ENCODE results near the gene COL4A6.
A peak's percentile ranks its signal among the peaks of the same experiment; 100 is the strongest.
"Not testable (repeated sequence)": the region's sequence is repeated elsewhere in the genome, so short reads cannot be mapped to it uniquely, and the experiment has no call there.

The COL4A6 gene

GRCh38 chrX:108399418-108400165, 38.6 kb downstream of the COL4A6 start:
- DNase-seq (ENCODE audit: low spot score) = no peak

DNA sequence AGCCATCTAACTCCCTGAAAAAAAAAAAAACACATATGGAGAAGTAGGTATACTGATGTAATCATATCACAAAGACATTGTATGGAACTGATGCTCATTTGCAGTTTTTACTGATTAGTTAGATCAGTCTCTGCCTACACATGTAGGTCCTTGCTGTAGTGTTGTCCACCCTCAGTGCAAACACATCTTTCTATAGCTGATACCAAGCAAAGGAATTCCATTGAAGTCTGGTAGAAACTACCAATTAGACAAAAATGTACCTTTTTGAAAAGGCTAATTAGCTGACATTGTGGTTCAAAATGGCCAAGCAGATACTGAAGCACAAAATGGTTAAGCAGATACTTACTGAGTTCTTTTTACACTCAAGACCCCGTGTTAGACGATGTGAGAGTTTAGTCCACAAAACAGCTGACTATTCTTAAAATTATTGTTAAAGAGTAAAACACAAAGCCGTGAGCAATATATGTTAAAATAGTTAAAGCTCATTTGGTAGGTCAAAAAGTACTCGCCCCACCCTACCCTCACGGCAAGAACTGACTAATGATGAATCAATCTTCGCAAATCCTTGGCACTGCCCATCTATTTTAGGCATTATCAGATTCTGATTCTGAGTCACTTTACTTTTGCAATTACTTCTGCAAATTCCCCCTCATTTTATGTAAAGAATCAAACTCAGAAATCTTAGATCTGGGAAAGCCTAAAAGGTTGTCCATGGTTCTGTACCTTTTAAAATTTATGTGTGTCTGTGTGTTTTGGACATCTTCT, 40.4 kb downstream of the COL4A6 start:
- no peak for DNase-seq (ENCODE audit: low spot score)

DNA sequence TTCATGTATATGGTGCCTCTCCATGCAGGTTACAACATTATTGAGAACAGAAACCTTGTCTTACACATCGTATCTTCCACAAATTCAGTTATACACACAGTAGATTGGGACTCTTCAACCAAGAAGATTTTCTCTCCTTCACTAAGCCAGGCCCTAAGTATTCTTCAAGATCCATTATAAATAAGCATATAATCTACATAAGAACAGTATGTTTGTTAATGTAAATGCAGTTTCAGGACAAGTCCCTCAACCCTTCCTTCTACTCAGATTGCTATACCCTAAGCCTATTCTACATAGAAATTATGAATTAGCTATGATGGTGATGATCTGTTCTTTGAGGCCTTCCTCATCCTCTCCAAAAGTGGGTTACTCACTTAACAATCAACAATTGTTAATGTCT, 41.2 kb downstream of the COL4A6 start:
- no peak for DNase-seq (ENCODE audit: low spot score)

- DNase-seq (ENCODE audit: low spot score) = no peak
These were observed 41.9 kb downstream of the COL4A6 start for GRCh38 chrX:108396188-108396891.

- not testable (repeated sequence) for DNase-seq (ENCODE audit: low spot score)
These were observed 47.1 kb downstream of the COL4A6 start for GRCh38 chrX:108390976-108391717.

- no peak for DNase-seq (ENCODE audit: low spot score)
These were observed 53.4 kb downstream of the COL4A6 start for GRCh38 chrX:108384783-108385182.

GRCh38 chrX:108380222-108380621, 58.0 kb downstream of the COL4A6 start:
- no peak for DNase-seq (ENCODE audit: low spot score)

GRCh38 chrX:108376821-108377220, 61.4 kb downstream of the COL4A6 start:
- DNase-seq (ENCODE audit: low spot score) = not testable (repeated sequence)

GRCh38 chrX:108375591-108375990, 62.6 kb downstream of the COL4A6 start:
- not testable (repeated sequence) for DNase-seq (ENCODE audit: low spot score)

GRCh38 chrX:108366644-108367406, 71.4 kb downstream of the COL4A6 start:
- DNase-seq (ENCODE audit: low spot score) = no peak

DNA sequence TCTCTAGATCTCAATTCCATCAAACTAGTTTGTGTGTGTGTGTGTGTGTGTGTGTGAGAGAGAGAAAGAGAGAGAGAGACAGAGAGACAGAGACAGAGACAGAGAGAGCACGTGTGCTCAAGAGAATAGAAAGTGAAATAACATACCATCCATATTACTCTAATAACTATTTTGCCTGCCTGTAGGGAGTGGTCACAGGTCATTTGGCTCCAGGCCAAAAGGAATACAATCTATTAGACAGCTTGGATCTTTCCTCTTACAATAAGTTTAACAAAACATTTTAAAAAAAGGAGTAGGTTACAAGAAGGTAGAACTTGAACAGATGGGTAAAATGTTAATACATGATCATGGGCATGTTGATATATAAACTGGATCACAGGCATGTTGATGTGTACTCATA, 76.2 kb downstream of the COL4A6 start:
- DNase-seq (ENCODE audit: low spot score) = peak; percentile 0

GRCh38 chrX:108361316-108361715, 76.9 kb downstream of the COL4A6 start:
- DNase-seq (ENCODE audit: low spot score) = no peak

GRCh38 chrX:108359806-108360602, 78.2 kb downstream of the COL4A6 start:
- DNase-seq (ENCODE audit: low spot score) = no peak

GRCh38 chrX:108353452-108353851, 84.8 kb downstream of the COL4A6 start:
- DNase-seq (ENCODE audit: low spot score) = no peak

- no peak for DNase-seq (ENCODE audit: low spot score)
These were observed 89.0 kb downstream of the COL4A6 start for GRCh38 chrX:108349210-108349609.

- no peak for DNase-seq (ENCODE audit: low spot score)
These were observed 89.7 kb downstream of the COL4A6 start for GRCh38 chrX:108348525-108348924.

DNA sequence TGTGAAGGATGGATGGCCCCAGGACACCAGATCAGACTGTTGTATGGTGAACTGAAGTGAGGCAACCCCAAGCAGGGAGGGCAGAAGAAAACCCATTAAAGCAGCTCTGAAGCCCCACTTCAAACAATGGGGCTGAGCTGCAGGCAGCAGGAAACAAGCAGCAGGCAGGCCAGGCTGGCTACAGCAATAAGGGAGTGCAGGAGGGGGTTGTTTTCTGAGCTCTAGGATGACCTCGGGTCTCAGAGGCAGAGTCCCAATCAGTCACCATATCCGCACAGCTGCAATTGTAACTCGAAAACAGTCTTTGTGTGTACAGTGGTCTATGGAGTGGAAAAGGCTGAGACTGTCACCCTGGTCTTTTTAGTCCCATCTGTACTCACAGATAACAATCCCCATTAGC, 90.4 kb downstream of the COL4A6 start:
- no peak for DNase-seq (ENCODE audit: low spot score)

- DNase-seq (ENCODE audit: low spot score) = no peak
These were observed 94.0 kb downstream of the COL4A6 start for GRCh38 chrX:108344216-108344615.

- DNase-seq (ENCODE audit: low spot score) = no peak
These were observed 96.3 kb downstream of the COL4A6 start for GRCh38 chrX:108341947-108342346.

GRCh38 chrX:108332281-108332680, 105.9 kb downstream of the COL4A6 start:
- no peak for DNase-seq (ENCODE audit: low spot score)
